Cardiac muscle cell (in vitro differentiated cells and primary cell): ENCODE results near the gene BBOF1. TPM values are rescaled to one million over a fixed set of nuclear protein-coding genes. Genes with fewer than 3 reads are reported as not detected.
"Not testable (repeated sequence)": the region's sequence is repeated elsewhere in the genome, so short reads cannot be mapped to it uniquely, and the experiment has no call there.

Experiments used
- DNase-seq, 2 donors: peaks; one replicate each; pipeline versions ENCODE4 v3.0.0 to v3.0.0-alpha.2; 2010 to 2017; ENCODE audit warnings: low read depth in 1 of 2, low spot score in 1 of 2
- H3K27ac ChIP-seq: fragments of 200-600 bp; sonication (generic); 2 replicates; pipeline ENCODE4 v1.5.1; 2016
- H3K27me3 ChIP-seq: fragments of 200-600 bp; sonication (generic); 2 replicates; pipeline ENCODE4 v1.6.0; 2016; ENCODE audit warnings: control low read depth
- H3K36me3 ChIP-seq: fragments of 200-600 bp; sonication (generic); 2 replicates; pipeline ENCODE4 v1.5.1; 2016; ENCODE audit warnings: control low read depth
- H3K4me1 ChIP-seq: fragments of 200-600 bp; sonication (generic); 2 replicates; pipeline ENCODE4 v1.8.1; 2017; ENCODE audit warnings: low read depth, mild to moderate bottlenecking, mixed run types
- H3K4me3 ChIP-seq: fragments of 200-600 bp; sonication (generic); 2 replicates; pipeline ENCODE4 v1.5.1; 2016; ENCODE audit warnings: mild to moderate bottlenecking
- H3K9me3 ChIP-seq: fragments of 200-600 bp; sonication (generic); 2 replicates; pipeline ENCODE4 v1.5.1; 2017; ENCODE audit warnings: low read depth, mild to moderate bottlenecking, control low read depth
- CTCF ChIP-seq: IDR thresholded peaks from 2 replicates; pipeline ENCODE4 v1.5.1; 2012; ENCODE audit warnings: low read depth, mild to moderate bottlenecking, low read length
- polyA plus RNA-seq: library from polyadenylated mRNA; unstranded; fragments of >200 nt; fragmentation: Nextera tagmentation; extraction: Ambion mirVana; gene quantifications from 2 replicates; pipeline ENCODE4 v1.2.1, GENCODE V29; 2016
- total RNA-seq: library from RNA; depleted of rRNA; stranded (reverse); fragments of >200 nt; gene quantifications from 2 replicates; pipeline ENCODE4 v1.2.3, GENCODE V29; 2016

Gene BBOF1
- total and polyA plus RNA-seq, 2 experiments from 2014 or later, result 6.1 to 7.6 TPM

- Histone ChIP-seq H3K4me3 (no peak overlapping the region), H3K27ac (no peak overlapping the region)
- DNase-seq, result no peak
Observed at GRCh38 chr14:73998726-73999125, 20.4 kb upstream of the BBOF1 start.

GRCh38 chr14:74005664-74006063 lies 13.5 kb upstream of the BBOF1 start:
- not testable (repeated sequence) for H3K9me3 ChIP-seq, H3K4me3 ChIP-seq, H3K27me3 ChIP-seq, H3K36me3 ChIP-seq, DNase-seq, H3K4me1 ChIP-seq, H3K27ac ChIP-seq

More at GRCh38 chr14:73998726-73999125, 20.4 kb upstream of the BBOF1 start:
- H3K36me3 ChIP-seq, result no peaks in the 10 kb centered on the region
- H3K27me3 ChIP-seq, result no peaks in the 10 kb centered on the region
- no peaks in the 10 kb centered on the region for H3K9me3 ChIP-seq
- no peak for TF ChIP-seq CTCF
- H3K4me1 ChIP-seq, result no peaks in the 10 kb centered on the region

- no peak overlapping the region for H3K4me3 ChIP-seq
- H3K36me3 ChIP-seq, result no peaks in the 10 kb centered on the region
- no peak for TF ChIP-seq CTCF
- no peaks in the 10 kb centered on the region for H3K4me1 ChIP-seq
- no peak overlapping the region for H3K27ac ChIP-seq
- no peaks in the 10 kb centered on the region for H3K27me3 ChIP-seq
- DNase-seq, result no peak
- no peaks in the 10 kb centered on the region for H3K9me3 ChIP-seq
Observed at GRCh38 chr14:74008843-74009499, 10.2 kb upstream of the BBOF1 start.

- Histone ChIP-seq H3K4me1 (no peaks in the 10 kb centered on the region), H3K9me3 (no peaks in the 10 kb centered on the region), H3K27me3 (no peaks in the 10 kb centered on the region), H3K27ac (no peak overlapping the region), H3K36me3 (no peaks in the 10 kb centered on the region), H3K4me3 (no peak overlapping the region)
- TF ChIP-seq CTCF, result no peak
- DNase-seq, result peak in 1 of 2 donors; percentile 3
Observed at GRCh38 chr14:74014299-74014698, 4.8 kb upstream of the BBOF1 start.

- TF ChIP-seq CTCF, result no peak
- no peak for DNase-seq
- H3K27ac ChIP-seq, result no peak overlapping the region
Observed at GRCh38 chr14:74015176-74015575, 4.0 kb upstream of the BBOF1 start.

GRCh38 chr14:74015963-74016362 lies 3.2 kb upstream of the BBOF1 start:
- Histone ChIP-seq H3K4me1 (no peaks in the 10 kb centered on the region), H3K4me3 (no peak overlapping the region), H3K9me3 (no peaks in the 10 kb centered on the region), H3K27ac (no peak overlapping the region), H3K27me3 (no peaks in the 10 kb centered on the region), H3K36me3 (no peaks in the 10 kb centered on the region)
- no peak for TF ChIP-seq CTCF
- DNase-seq, result peak in 1 of 2 donors; percentile 3

More at GRCh38 chr14:74015176-74015575, 4.0 kb upstream of the BBOF1 start:
- Histone ChIP-seq H3K36me3 (no peaks in the 10 kb centered on the region), H3K27me3 (no peaks in the 10 kb centered on the region), H3K9me3 (no peaks in the 10 kb centered on the region), H3K4me1 (no peaks in the 10 kb centered on the region), H3K4me3 (no peak overlapping the region)
